ENCODE results near the gene COX10.

GRCh38 chr17:14058051-14058450, 11.3 kb upstream of the COX10 start:
- TF ChIP-seq GATA1 (IDR thresholded peaks at IDR 0.05; ENCODE audit: low read depth, low read length) (no peak), POLR2A (IDR thresholded peaks at IDR 0.05; ENCODE audit: low read length) (no peak)

Measured in erythroblast (primary cell).